Measurements from ENCODE around the gene SLAMF9.

DNA sequence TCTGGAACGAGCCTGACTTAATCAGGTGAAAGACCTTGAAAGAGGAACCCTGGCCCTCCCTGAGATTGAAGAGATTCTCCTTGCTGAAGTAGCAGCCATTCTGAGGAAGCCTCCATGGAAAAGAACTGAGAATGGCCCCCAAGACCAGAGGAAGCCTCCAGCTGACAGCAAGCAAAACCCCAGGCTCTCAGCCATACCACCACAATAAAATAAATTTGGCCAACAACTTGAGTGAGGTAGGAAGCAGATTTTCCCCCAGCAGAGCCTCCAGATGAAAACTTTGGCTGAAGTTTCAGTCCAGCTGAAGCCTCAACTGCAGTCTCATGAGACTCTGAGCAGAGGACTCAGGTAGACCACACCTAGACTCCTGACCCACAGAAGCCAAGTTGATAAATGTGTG, 34.0 kb upstream of the SLAMF9 start:
- TF ChIP-seq POLR2A (IDR thresholded peaks at IDR 0.05; ENCODE audit: extremely low read depth, insufficient read length): no peak
- TF ChIP-seq, protein P1, sequence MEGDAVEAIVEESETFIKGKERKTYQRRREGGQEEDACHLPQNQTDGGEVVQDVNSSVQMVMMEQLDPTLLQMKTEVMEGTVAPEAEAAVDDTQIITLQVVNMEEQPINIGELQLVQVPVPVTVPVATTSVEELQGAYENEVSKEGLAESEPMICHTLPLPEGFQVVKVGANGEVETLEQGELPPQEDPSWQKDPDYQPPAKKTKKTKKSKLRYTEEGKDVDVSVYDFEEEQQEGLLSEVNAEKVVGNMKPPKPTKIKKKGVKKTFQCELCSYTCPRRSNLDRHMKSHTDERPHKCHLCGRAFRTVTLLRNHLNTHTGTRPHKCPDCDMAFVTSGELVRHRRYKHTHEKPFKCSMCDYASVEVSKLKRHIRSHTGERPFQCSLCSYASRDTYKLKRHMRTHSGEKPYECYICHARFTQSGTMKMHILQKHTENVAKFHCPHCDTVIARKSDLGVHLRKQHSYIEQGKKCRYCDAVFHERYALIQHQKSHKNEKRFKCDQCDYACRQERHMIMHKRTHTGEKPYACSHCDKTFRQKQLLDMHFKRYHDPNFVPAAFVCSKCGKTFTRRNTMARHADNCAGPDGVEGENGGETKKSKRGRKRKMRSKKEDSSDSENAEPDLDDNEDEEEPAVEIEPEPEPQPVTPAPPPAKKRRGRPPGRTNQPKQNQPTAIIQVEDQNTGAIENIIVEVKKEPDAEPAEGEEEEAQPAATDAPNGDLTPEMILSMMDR (IDR thresholded peaks at IDR 0.05; ENCODE audit: low read depth, low read length): no peak
- TF ChIP-seq, protein P2, sequence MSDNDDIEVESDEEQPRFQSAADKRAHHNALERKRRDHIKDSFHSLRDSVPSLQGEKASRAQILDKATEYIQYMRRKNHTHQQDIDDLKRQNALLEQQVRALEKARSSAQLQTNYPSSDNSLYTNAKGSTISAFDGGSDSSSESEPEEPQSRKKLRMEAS (IDR thresholded peaks at IDR 0.05; ENCODE audit: low read depth, low read length): no peak
- no peak for TF ChIP-seq MYC (IDR thresholded peaks at IDR 0.05; ENCODE audit: low read depth, low read length)
